Measurements from ENCODE around the gene SYNPO2.

The SYNPO2 gene

DNA sequence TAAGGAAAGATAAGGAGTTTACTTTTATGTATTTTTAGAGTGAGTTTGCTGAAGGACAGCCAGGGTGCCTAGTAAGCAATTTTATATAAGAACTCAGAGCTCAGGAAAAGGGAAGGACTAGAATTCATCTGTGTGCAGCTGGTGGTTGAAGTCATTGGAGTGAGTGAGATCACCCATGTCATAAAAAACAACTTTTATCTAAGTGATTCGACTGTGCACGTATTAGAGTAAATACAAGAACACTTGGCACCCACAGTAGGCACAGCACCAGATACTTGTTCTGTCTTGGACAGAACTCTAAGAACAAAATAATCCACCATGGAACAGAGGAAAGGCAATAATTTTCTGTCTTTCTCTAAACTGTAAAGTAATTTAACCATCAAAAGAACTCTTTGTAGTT is 31.6 kb downstream of the SYNPO2 start:
- H3K4me3 ChIP-seq (ENCODE audit: low read depth, low read length): no peak overlapping the region
- POLR2A ChIA-PET: no interaction called here
- DNase-seq (ENCODE audit: low read depth, low spot score): no peak
- TF ChIP-seq, protein P1, sequence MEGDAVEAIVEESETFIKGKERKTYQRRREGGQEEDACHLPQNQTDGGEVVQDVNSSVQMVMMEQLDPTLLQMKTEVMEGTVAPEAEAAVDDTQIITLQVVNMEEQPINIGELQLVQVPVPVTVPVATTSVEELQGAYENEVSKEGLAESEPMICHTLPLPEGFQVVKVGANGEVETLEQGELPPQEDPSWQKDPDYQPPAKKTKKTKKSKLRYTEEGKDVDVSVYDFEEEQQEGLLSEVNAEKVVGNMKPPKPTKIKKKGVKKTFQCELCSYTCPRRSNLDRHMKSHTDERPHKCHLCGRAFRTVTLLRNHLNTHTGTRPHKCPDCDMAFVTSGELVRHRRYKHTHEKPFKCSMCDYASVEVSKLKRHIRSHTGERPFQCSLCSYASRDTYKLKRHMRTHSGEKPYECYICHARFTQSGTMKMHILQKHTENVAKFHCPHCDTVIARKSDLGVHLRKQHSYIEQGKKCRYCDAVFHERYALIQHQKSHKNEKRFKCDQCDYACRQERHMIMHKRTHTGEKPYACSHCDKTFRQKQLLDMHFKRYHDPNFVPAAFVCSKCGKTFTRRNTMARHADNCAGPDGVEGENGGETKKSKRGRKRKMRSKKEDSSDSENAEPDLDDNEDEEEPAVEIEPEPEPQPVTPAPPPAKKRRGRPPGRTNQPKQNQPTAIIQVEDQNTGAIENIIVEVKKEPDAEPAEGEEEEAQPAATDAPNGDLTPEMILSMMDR (IDR thresholded peaks at IDR 0.05; ENCODE audit: insufficient read depth, low read length, missing control alignments): no peak
- CTCF ChIA-PET: interaction anchor here (1.1 to 1.4 kb wide), 3 partner anchors 9 to 34 kb away, joined by 3 to 6 read pairs (median 3); no protein-coding TSS in a partner anchor

- ChIA-PET POLR2A (no interaction called here), CTCF (no interaction called here)
- TF ChIP-seq, protein P1 (IDR thresholded peaks at IDR 0.05; ENCODE audit: insufficient read depth, low read length, missing control alignments): no peak
- no peak overlapping the region for H3K4me3 ChIP-seq (ENCODE audit: low read depth, low read length)
- no peak for DNase-seq (ENCODE audit: low read depth, low spot score)
These were observed 33.1 kb downstream of the SYNPO2 start for GRCh38 chr4:118921786-118922185.

GRCh38 chr4:118923891-118924290 is 35.2 kb downstream of the SYNPO2 start:
- no peak overlapping the region for H3K4me3 ChIP-seq (ENCODE audit: low read depth, low read length)
- ChIA-PET CTCF (no interaction called here), POLR2A (no interaction called here)
- DNase-seq (ENCODE audit: low read depth, low spot score): no peak
- TF ChIP-seq, protein P1 (IDR thresholded peaks at IDR 0.05; ENCODE audit: insufficient read depth, low read length, missing control alignments): no peak

- CTCF ChIA-PET: no interaction called here
- DNase-seq (ENCODE audit: low read depth, low spot score): no peak
- POLR2A ChIA-PET: no interaction called here
- no peak overlapping the region for H3K4me3 ChIP-seq (ENCODE audit: low read depth, low read length)
- TF ChIP-seq, protein P1 (IDR thresholded peaks at IDR 0.05; ENCODE audit: insufficient read depth, low read length, missing control alignments): no peak
These were observed 39.3 kb downstream of the SYNPO2 start for GRCh38 chr4:118927974-118928373.

DNA sequence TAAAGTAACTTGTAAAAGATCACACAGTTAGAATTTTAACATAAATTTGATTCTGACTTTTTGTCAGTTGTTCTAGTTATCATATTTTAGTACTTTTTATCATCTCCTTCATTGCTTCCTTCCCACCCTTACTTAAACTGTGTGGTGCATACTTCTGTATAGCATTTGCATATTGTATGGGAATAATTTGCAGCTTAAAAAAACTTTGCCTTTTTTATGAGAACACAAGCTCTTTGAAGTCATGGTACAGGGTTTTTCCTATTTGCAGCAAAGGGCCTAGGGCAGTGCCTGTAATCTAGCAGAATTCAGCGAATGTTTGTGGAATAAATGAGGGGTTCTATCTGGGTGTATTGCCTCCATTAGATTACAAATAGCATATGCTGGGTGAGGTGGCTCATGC is 41.6 kb downstream of the SYNPO2 start:
- CTCF ChIA-PET: interaction anchor here (1.0 to 1.5 kb wide), 3 partner anchors 11 to 39 kb away, joined by 3 to 5 read pairs (median 4); no protein-coding TSS in a partner anchor
- no peak overlapping the region for H3K4me3 ChIP-seq (ENCODE audit: low read depth, low read length)
- no peak for DNase-seq (ENCODE audit: low read depth, low spot score)
- POLR2A ChIA-PET: no interaction called here
- TF ChIP-seq, protein P1 (IDR thresholded peaks at IDR 0.05; ENCODE audit: insufficient read depth, low read length, missing control alignments): no peak

GRCh38 chr4:118931786-118932185 is 43.1 kb downstream of the SYNPO2 start:
- POLR2A ChIA-PET: no interaction called here
- DNase-seq (ENCODE audit: low read depth, low spot score): peak; percentile 50
- TF ChIP-seq, protein P1 (IDR thresholded peaks at IDR 0.05; ENCODE audit: insufficient read depth, low read length, missing control alignments): no peak
- CTCF ChIA-PET: interaction anchor here (0.7 to 1.2 kb wide), 4 partner anchors 9 to 41 kb away, joined by 3 to 4 read pairs (median 4); no protein-coding TSS in a partner anchor
- H3K4me3 ChIP-seq (ENCODE audit: low read depth, low read length): no peak overlapping the region
